Stimulated activated CD8-positive, alpha-beta memory T cell treated with anti-CD3 and anti-CD28 coated beads, Interleukin-15, amount 100 ng/mL, for 24 hours (primary cell): ENCODE results near the gene BRSK1.

Experiments
- DNase-seq: peaks from one replicate; pipeline ENCODE4 v3.0.0-alpha.2; 2020; ENCODE audit warnings: low read depth

BRSK1 gene

DNA sequence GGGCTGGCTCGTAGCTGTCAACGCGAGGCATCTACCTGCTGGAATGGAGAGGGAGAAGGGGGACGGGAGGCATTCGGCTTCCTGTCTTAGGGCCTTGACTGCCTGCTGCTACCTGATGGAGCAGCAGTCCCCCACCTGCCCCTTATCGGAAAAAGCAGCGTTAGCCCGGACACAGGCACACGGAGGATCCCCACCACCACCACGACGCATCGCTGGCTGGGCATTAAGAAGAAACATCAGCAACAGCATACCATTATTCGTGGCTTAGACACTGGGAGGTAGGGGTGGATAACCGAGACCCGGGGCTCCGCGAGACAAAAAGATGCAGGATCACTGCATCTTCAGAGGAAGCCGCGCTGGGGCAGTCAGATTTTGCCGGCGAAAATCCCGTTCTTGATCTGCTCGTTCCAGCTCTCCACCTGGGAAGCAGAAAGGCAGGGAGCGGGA is 69.6 kb downstream of the BRSK1 start:
- no peak for DNase-seq

DNA sequence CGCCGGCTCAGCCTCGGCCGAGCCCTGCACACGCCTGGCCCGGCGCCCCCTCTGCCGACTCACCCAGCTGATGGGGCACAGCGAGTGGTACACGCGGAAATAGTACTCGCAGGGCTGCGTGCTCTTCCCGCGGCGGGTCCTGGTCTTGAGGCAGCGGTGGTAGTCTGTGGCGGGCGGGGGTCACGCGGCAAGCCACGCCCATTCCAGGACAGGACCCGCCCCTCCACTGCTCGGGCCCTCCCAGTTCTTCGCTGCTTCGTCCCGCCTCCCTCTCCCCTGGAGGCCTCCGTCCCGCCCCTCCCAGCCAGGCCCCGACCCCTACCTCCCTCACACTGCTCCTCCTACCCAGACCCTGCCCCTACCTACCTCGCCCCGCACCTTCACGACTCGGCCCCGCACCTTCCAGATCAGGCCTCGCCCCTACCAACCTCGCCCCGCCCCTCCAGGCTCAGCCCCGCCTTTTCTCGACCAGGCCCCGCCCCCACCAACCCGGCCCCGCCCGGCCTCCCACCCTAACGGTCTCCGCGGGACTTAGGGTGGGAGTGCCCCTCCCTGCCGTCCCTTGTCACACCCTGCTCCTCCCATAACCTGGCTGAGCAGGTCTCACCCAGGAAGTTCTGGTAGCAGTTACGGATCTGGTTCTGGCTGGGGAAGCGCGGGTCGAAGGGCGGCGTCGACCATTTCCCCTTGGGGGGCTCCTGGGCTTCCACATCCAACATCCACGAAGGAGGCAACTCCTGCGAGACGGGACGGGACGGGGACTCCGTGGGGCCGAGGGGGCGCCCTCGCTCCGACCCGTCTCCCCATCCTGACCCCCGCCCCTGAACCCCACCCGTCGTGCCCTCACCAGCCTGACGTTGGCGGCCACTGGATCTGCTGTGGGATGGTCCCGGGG is 70.3 kb downstream of the BRSK1 start:
- DNase-seq = peak; percentile 29

DNA sequence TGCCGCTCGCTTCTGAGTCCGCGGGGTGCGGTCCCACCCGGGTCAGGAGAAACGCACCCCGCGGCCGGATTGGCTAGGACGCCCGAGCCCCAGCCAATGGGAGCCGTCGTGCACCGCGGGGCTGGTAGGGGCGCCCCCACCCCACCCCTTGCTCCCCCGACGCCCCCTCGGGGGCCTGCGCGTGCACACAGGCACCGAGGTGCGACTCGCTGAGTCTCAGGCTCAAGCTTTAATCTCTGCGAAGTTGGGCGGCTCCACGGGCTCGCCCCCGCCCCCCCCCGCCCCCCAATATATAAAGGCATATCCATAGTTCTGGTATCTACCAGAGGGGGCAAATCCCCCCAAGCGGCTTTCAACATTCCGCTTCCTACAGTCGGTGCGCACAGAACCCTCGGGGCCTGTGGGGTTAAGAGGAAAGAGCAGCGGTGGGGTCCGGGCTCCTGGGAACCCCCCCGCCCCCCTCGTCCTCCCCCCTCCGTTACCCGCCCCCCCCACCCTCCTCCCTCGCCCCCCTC is 71.0 kb downstream of the BRSK1 start, which contains the start of gene COX6B2:
Gene COX6B2, minus strand, starts transcription at position 22 of the 515 bp plus-strand sequence. CDS start 198 bp downstream, outside the sequence.
- no peak for DNase-seq

DNA sequence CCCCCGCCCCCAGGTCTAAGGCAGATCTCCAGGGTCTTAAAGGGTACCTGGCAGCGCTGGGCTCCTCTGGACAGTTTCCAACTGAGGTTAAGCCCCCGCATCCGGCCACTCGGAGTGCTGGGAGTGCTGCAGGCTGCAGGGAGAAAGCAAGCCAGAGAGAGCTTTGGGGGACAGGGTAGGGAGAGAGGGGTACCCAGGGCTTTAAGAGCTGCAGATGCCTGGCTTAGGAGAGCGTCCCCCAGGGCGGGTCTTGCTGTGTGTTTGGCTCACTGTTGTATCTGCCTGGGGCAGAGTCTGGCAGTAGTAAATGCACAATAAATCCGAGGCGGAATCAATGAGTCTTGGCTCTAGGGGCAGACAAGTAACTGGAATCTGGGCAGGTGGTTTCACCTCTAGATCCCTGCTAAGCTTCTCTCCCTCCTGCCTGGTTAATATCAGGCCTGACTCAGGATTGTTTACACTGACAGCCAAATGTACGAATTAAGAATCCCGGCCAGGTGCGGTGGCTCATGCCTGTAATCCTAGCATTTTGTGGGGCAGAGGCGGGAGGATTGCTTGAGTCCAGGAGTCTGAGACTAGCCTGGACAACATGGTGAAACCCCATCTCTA is 71.5 kb downstream of the BRSK1 start:
- no peak for DNase-seq

DNA sequence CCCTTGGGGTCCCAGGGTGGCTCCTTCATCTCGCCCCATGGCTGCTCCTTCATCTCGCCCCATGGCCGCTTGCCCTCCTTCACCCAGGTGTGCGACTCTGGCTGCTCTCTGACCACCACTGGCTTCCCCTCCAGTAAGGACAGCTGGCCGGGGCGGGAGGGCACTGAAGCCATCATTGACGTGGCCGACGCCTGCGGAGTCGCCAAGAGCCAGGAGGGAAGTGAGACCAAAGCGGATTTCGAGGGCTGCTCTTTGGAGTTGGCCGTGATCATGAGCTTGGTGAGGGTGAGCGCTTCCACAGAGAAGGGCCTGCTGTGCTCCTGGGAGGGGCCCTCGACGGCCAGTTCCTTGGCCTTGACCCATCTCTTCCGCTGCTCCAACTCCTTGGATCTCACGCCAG is 74.7 kb downstream of the BRSK1 start:
- DNase-seq = no peak

DNA sequence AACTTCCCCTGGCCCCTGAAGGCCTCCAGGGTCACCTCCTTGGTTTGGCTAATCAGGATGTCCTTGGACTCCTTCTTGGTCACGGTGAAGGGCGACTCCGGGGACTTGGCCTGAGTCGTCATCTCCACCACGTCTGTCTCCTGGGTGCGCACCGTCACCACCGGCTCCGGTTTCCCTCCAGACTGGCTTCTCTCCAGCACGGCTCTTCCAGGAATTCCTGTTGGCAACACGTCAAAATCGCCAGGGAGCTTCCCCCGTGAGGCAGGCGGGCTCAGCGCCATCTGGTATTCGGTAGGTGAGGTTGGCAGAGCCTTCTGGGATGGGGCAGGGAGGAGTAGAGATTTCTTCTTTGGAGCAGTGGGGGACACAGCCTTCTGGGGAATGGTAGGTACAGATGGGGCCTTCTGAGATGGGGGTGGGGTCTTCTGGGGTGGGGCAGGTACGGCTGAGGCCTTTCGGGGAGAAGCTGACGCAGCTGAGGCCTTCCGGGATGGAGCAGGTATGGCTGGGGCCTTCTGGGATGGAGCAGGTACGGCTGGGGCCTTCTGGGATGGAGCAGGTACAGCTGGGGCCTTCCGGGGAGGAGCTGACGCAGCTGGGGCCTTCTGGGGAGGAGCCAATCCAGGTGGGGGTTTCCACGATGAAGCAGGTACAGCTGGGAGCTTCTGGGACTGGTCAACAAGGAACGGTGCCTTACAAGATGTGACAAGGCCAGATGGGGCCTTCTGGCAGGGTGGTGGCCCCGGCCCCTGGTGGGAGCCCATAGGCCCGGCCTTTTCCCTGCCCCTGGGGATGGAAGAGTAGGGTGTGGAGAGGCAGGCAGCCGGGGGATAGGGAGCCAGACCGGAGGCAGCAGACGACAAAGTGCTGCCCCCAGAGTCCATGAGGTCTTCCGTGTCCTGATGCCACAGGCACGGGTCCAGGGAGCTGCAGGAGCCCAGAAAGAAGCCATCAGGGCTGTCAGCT is 75.4 kb downstream of the BRSK1 start:
- DNase-seq = no peak

DNA sequence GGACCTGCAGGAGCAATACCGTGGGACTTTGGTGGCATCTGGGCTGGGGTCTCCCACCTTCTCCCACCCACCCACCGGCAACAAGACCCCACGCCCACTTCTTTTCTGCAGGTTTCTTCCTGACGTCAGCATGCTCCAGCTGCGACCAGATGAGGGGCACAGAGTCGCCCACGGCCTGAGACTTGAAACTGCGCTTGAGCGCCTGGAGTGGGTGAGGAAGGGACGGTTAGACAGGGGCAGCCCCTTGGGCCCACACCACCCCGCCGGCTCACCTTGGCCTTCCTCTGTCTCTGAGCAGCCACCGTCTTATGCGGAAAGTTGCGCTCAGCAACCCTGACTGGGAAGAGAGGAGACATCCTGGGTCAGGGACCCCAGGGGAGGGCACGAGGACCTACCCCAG is 77.1 kb downstream of the BRSK1 start:
- no peak for DNase-seq
